HFF-Myc (cell line): ENCODE data around the gene EFS.
"Not testable (repeated sequence)": the region's sequence is repeated elsewhere in the genome, so short reads cannot be mapped to it uniquely, and the experiment has no call there.

Experiments
- DNase-seq: peaks from one replicate; pipeline ENCODE4 v3.0.0-alpha.2; 2011; ENCODE audit warnings: low read depth; ENCODE audit errors: extremely low read depth
- H3K4me3 ChIP-seq: replicated peaks from 2 replicates; pipeline ENCODE4 v1.5.1; 2011; ENCODE audit warnings: low read depth, mild to moderate bottlenecking, control low read depth, low read length
- TF ChIP-seq, protein P1 (sequence below): IDR thresholded peaks from 2 replicates; pipeline ENCODE4 v1.5.1; 2012; ENCODE audit warnings: mild to moderate bottlenecking, low read depth, low read length, control low read depth; ENCODE audit errors: missing control alignments

EFS gene

DNA sequence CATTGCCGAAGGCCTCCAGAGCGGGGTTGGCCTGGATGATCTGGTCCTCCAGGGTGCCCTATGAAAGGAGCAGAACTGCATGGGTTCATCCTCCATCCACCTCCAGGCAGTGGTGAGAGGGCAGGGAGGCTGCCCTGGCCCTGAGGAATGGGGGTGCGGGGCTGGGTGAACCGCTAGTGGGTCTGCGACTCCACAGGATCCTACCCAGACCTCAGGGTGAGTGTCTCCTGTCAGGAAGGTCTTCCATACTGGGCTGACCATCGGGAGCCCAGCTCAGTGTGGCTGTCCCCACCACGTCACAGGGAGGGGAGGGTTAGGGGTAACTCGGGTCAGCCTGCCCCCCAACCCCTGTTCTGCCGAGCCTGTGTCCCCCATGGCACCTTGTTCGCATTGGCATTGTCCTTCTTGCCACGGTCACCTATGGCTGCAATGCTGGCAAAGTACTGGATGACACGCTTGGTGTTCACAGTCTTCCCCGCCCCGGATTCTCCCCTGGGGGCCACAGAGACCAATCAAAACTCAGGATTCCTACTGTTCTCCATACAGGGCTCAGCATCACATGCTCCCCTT is 39.4 kb upstream of the EFS start:
- no peak for DNase-seq
- TF ChIP-seq, protein P1, sequence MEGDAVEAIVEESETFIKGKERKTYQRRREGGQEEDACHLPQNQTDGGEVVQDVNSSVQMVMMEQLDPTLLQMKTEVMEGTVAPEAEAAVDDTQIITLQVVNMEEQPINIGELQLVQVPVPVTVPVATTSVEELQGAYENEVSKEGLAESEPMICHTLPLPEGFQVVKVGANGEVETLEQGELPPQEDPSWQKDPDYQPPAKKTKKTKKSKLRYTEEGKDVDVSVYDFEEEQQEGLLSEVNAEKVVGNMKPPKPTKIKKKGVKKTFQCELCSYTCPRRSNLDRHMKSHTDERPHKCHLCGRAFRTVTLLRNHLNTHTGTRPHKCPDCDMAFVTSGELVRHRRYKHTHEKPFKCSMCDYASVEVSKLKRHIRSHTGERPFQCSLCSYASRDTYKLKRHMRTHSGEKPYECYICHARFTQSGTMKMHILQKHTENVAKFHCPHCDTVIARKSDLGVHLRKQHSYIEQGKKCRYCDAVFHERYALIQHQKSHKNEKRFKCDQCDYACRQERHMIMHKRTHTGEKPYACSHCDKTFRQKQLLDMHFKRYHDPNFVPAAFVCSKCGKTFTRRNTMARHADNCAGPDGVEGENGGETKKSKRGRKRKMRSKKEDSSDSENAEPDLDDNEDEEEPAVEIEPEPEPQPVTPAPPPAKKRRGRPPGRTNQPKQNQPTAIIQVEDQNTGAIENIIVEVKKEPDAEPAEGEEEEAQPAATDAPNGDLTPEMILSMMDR = no peak
- no peak overlapping the region for H3K4me3 ChIP-seq

DNA sequence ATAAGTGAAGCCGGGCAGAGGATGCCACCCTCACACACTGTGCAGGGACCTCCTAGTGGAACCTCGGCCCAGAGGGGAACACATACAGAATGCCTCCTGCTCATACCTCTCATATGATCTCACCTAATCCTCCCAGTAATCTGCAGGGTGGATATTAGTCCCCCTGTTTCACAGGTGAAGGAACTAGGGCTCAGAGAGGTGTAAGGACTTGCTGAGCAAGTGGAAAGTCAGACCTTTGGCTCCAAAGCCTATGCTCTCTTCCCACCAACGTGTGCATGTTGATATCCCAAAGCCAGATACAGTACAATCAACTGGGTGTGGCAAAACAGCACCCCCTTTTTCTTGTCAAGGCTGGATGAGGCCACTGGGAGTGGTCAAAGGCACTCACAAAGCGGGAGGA is 38.9 kb upstream of the EFS start:
- DNase-seq = no peak
- TF ChIP-seq, protein P1 = no peak

DNA sequence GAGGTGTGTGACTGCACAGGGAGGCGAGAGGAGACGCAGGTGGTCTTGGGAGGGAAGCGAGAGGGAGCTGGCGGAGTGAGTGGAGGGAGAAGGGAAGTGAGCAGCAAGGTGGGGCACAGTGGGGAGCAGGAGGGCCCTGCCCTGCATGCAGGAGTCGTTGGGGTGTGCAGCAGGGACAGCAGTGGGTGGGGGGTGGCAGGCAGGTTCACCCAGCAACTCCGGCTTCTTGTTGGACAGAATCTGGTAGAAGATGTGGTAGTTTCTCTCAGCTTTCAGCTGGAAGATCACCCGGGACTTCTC is 38.1 kb upstream of the EFS start:
- TF ChIP-seq, protein P1 = no peak
- H3K4me3 ChIP-seq = no peak overlapping the region
- DNase-seq = no peak

More for the DNA sequence above, 38.9 kb upstream of the EFS start:
- no peak overlapping the region for H3K4me3 ChIP-seq

DNA sequence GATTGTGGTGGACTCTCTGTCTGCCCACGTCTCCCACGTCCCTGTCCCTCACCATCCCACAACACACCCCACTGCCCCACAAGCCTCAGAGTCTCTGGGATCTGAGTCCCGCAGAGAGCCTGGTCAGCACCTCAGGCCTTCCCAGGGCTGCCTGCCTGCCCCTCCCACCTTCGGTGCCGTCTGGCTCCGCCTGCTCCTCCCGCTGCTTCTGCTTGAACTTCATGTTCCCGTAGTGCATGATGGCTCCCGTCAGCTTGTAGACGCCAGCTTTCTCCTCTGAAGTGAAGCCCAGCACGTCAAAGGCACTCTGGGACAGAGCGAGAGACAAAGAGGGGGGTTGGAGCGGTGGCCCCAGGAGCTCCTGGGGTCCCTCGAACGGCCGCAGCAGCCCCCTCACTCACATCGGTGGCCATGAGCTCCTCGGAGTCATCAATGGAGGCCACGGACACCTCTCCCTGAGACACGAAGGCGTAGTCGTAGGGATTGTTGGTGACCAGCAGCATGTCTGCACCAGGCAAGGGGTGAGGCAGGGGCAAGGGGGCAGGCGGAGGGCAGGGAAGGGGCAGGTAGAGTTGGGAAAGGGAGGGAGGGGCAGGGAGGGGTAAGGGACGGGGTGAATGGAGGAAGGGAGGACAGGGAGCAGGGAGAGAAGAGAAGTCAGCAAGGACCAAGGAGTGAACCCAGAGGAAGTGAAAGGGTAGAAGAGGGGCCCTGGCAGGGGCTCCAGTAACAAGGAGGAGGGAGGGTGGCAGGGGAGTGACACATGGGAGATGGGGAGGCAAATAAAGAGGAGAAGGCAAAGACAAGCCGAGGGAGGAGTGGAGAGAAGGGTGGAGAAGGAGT is 37.5 kb upstream of the EFS start:
- DNase-seq = no peak
- TF ChIP-seq, protein P1 = no peak
- no peak overlapping the region for H3K4me3 ChIP-seq

DNA sequence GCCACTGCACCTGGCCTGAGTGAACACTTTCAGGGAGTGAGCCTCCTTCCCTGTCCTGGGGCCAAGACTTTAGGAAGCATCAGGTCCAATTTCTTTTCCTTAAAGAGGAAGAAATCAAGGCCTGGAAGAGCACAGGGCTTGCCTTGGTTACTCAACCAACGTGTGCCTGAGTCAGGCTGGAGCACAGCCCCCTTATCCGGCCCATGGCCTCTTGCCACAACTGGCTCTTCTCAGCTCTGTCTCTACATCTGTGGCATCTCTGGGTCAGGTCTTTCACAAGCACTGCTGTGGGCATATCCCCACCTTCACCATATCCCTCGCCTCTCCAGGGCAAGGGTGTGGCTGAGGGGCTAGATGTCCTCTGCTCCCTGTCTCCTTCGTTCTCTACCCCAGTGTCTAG is 36.3 kb upstream of the EFS start:
- no peak for DNase-seq
- H3K4me3 ChIP-seq = no peak overlapping the region

DNA sequence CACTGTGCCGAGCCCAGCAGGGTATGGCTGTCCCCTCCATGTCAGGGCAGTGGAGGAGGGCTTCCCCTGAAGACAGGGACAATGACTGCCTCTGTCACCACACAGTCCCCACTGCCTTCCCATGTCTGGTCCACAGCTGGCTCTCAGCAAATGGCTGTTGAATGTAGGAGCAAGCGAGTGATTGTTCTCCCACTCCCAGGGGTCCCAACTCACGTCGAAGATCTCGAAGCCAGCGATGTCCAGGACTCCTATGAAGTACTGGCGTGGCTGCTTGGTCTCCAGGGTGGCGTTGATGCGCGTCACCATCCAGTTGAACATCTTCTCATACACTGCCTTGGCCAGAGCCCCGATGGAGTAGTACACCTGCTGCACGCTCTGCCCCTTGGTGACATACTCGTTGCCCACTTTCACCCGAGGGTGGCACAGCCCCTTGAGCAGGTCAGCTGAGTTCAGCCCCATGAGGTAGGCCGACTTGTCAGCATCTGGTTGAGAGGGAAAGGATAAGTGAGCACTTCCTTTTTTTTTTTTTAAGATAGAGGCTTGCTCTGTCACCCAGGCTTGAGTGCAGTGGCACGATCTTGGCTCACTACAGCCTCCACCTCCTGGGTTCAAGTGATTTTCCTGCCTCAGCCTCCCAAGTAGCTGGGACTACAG is 35.7 kb upstream of the EFS start:
- H3K4me3 ChIP-seq, DNase-seq: not testable (repeated sequence)

More for the DNA sequence above, 36.3 kb upstream of the EFS start:
- TF ChIP-seq, protein P1 = no peak

DNA sequence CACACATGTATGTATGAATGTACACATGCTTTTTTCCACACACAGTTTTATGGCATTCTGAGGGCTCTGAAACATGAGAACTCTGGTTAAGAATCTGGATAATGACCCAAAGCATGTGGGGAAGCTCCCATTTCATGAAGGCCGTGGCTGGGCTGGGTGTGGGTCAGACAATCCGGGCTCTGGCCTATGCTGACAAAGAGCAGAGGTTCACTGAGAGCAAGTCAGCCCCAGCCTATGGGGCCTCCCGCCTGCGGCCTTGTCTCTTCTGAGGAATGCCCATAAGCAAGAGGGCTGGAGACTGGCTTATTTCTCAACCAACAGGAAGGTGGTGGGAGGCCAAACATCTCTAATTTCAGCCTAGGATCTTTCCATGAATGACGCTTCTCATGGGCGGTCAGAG is 34.6 kb upstream of the EFS start:
- no peak overlapping the region for H3K4me3 ChIP-seq
- TF ChIP-seq, protein P1 = no peak
- no peak for DNase-seq
